ENCODE data around the gene VTN. TPM values are rescaled to one million over a fixed set of nuclear protein-coding genes. Genes with fewer than 3 reads are reported as not detected.

The VTN gene
- total and polyA plus RNA-seq, 3 donors from 2014 or later = 6.5 to 57.9 (median 9.7) TPM

DNA sequence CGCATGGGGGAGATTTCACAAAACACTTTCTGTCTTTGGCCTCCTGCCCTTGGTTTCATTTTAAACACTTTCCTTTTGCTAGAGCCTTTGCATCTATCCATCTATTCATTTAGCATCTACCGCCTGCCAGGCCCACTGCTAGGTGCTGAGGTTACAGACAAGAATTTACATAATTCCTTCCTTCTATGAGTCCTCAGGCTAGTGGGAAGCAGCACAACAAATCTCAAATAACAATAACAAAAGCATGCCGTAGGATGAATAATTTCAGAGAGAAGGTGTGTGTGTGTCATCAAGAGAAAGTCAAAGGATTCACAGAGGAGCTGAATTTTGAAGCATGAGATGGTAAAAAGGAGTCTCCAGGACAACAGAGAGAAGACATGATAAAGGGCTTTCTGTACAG is 42.0 kb upstream of the VTN start:
- Histone ChIP-seq H3K27me3 (no peaks in the 10 kb centered on the region), H3K9me3 (no peaks in the 10 kb centered on the region), H3K4me1 (no peaks in the 10 kb centered on the region), H3K36me3 (ENCODE audit: low read depth, missing control alignments) (no peaks in the 10 kb centered on the region), H3K27ac (no peak overlapping the region), H3K4me3 (no peak overlapping the region)
- WGBS, 2 donors = 84 to 89% methylated on average over 3 of the region's 3 CpGs
- DNase-seq = no peak
- intact Hi-C loops (cut with DNase I; ENCODE audit: low total_unique reads) = no loop called here
- TF ChIP-seq, protein P1, sequence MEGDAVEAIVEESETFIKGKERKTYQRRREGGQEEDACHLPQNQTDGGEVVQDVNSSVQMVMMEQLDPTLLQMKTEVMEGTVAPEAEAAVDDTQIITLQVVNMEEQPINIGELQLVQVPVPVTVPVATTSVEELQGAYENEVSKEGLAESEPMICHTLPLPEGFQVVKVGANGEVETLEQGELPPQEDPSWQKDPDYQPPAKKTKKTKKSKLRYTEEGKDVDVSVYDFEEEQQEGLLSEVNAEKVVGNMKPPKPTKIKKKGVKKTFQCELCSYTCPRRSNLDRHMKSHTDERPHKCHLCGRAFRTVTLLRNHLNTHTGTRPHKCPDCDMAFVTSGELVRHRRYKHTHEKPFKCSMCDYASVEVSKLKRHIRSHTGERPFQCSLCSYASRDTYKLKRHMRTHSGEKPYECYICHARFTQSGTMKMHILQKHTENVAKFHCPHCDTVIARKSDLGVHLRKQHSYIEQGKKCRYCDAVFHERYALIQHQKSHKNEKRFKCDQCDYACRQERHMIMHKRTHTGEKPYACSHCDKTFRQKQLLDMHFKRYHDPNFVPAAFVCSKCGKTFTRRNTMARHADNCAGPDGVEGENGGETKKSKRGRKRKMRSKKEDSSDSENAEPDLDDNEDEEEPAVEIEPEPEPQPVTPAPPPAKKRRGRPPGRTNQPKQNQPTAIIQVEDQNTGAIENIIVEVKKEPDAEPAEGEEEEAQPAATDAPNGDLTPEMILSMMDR (IDR thresholded peaks at IDR 0.05) = no peak
- TF ChIP-seq POLR2A (IDR thresholded peaks at IDR 0.05) = no peak

DNA sequence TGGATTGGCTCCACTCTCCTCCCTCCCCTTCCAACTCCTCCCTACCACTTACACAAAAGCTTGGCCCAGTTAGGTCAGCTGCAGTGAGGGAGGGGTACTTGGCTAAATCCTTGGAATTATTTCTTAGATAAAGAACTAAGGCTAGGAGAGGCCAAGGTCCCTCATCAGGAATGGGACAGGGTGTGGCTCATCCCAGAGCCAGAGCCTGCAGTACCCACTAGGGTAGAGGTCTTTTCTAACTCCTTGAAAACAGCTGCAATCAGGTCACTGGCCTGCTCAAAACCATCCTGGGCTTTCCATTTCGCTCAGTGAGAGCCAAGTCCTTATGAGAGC is 37.8 kb upstream of the VTN start:
- WGBS, 2 donors = 83% methylated on average over 1 of the region's 1 CpG

DNA sequence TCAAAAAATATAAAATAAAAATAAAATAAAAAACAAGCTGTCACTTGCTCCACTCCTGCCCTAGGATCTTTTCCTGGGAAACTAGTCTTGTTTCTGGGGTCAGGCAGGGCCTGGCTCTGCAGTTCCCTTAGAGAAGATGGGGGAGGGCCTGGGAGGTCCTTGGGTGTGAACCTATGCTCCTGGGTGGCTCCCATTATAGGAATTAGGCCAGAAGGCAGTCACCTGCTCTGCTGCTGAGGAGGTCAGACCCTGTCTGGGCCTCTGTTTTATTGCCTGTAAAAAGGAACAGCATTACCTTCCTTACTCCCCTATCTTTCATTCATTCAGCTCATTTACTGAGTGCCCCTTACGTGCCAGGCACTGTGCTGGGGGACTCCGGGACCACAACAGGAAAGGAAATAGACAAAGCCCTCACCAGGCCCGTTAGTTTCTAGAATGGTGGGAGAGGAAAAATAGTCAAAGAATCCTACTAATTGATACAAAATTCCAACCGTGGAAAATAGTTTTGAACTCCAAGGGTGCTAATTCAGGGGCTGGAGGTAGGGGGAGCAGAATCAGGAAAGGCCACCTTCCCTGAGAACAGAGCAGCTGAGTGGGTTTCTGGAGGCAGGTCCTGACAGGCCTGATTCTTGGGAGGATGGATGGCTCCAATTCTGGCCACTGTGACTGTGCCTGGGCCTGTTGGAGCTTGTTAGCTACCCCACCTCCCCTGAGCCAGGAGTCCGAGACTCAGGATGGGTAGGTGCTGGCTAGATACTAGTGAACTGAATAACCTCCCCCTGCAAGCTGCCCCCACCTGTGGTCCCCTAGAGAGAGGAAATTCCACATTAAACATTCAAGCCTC is 37.2 kb upstream of the VTN start:
- Histone ChIP-seq H3K9me3 (no peaks in the 10 kb centered on the region), H3K27me3 (no peaks in the 10 kb centered on the region), H3K27ac (no peak overlapping the region), H3K4me1 (peaks cover 12% of the 10 kb centered on the region), H3K36me3 (ENCODE audit: low read depth, missing control alignments) (no peaks in the 10 kb centered on the region), H3K4me3 (no peak overlapping the region)
- 78 to 79% methylated on average over 5 of the region's 5 CpGs for WGBS, 2 donors
- TF ChIP-seq, protein P1 (IDR thresholded peaks at IDR 0.05) = no peak
- no peak for TF ChIP-seq POLR2A (IDR thresholded peaks at IDR 0.05)
- DNase-seq = no peak
- intact Hi-C loops (cut with DNase I; ENCODE audit: low total_unique reads) = no loop called here

More for the DNA sequence above, 37.8 kb upstream of the VTN start:
- no peak overlapping the region for H3K4me3 ChIP-seq
- no peaks in the 10 kb centered on the region for H3K27me3 ChIP-seq
- H3K9me3 ChIP-seq = no peaks in the 10 kb centered on the region
- intact Hi-C loops (cut with DNase I; ENCODE audit: low total_unique reads) = no loop called here
- no peak overlapping the region for H3K27ac ChIP-seq
- peaks cover 12% of the 10 kb centered on the region for H3K4me1 ChIP-seq
- H3K36me3 ChIP-seq (ENCODE audit: low read depth, missing control alignments) = no peaks in the 10 kb centered on the region
- no peak for DNase-seq
- no peak for TF ChIP-seq POLR2A (IDR thresholded peaks at IDR 0.05)
- TF ChIP-seq, protein P1 (IDR thresholded peaks at IDR 0.05) = no peak

DNA sequence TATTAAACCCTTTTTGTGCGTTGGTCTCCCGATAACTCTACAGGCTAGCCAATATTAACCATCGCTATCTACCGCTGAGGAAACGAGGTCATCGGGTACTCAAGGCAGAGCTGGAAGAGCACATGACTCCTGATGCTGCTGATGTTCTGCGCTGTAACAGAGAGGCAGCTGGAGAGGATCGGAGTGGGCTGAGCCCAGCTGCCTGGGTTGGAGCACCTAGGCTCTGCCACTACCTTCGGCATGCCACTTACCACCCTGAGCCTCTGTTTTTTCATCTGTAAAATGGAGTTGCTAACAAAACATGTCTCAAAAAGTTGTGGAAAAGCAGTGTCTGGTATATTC is 36.3 kb upstream of the VTN start:
- no peaks in the 10 kb centered on the region for H3K36me3 ChIP-seq (ENCODE audit: low read depth, missing control alignments)
- H3K9me3 ChIP-seq = no peaks in the 10 kb centered on the region
- intact Hi-C loops (cut with DNase I; ENCODE audit: low total_unique reads) = no loop called here
- no peaks in the 10 kb centered on the region for H3K27me3 ChIP-seq
- WGBS, 2 donors = 18 to 20% methylated on average over 8 to 9 of the region's 9 CpGs
- H3K4me3 ChIP-seq = peak overlapping the region; percentile 80 to 84
- H3K27ac ChIP-seq = no peak overlapping the region
- peaks cover 12% of the 10 kb centered on the region for H3K4me1 ChIP-seq
- DNase-seq = peak; percentile 31
- TF ChIP-seq, protein P1 (IDR thresholded peaks at IDR 0.05) = no peak
- no peak for TF ChIP-seq POLR2A (IDR thresholded peaks at IDR 0.05)
